Measurements from ENCODE around the gene FAM167B. TPM values are rescaled to one million over a fixed set of nuclear protein-coding genes. Genes with fewer than 3 reads are reported as not detected.
"Not testable (repeated sequence)": the region's sequence is repeated elsewhere in the genome, so short reads cannot be mapped to it uniquely, and the experiment has no call there.

The FAM167B gene
- total RNA-seq, 1 donor from 2014 or later: 1.6 TPM

DNA sequence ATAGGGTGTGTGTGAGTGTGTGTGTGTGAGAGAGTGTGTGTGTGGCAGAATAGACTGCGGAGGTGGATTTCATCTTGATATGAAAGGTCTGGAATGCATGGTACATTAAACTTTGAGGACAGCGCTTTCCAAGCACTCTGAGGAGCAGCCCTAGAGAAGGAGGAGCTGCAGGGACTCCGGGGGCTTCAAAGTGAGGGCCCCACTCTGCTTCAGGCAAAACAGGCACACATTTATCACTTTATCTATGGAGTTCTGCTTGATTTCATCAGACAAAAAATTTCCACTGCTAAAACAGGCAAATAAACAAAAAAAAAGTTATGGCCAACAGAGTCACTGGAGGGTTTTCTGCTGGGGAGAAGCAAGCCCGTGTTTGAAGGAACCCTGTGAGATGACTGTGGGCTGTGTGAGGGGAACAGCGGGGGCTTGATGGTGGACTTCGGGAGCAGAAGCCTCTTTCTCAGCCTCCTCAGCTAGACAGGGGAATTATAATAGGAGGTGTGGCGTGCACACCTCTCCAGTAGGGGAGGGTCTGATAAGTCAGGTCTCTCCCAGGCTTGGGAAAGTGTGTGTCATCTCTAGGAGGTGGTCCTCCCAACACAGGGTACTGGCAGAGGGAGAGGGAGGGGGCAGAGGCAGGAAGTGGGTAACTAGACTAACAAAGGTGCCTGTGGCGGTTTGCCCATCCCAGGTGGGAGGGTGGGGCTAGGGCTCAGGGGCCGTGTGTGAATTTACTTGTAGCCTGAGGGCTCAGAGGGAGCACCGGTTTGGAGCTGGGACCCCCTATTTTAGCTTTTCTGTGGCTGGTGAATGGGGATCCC, 26.6 kb downstream of the FAM167B start:
- peaks cover 43 to 59% (median 49%) of the 10 kb centered on the region in 3 donors for H3K27me3 ChIP-seq (ENCODE audit: control insufficient read depth in 3 of 3, insufficient read depth in 3 of 3, low read length in 3 of 3)
- no peaks in the 10 kb centered on the region for H3K36me3 ChIP-seq (ENCODE audit: control insufficient read depth in 3 of 3, insufficient read depth in 3 of 3, low read length in 3 of 3)
- H3K9me3 ChIP-seq (ENCODE audit: control insufficient read depth in 3 of 3, low read length in 3 of 3): no peaks in the 10 kb centered on the region
- H3K9ac ChIP-seq (ENCODE audit: low read depth in 1 of 3, low read length in 3 of 3): no peak overlapping the region
- H3K4me1 ChIP-seq (ENCODE audit: control insufficient read depth in 3 of 3, insufficient read depth in 3 of 3, low read length in 3 of 3): no peaks in the 10 kb centered on the region
- H3K27ac ChIP-seq (ENCODE audit: low read depth, low read length): no peak overlapping the region
- H3K4me3 ChIP-seq (ENCODE audit: low read length in 3 of 3): no peak overlapping the region

DNA sequence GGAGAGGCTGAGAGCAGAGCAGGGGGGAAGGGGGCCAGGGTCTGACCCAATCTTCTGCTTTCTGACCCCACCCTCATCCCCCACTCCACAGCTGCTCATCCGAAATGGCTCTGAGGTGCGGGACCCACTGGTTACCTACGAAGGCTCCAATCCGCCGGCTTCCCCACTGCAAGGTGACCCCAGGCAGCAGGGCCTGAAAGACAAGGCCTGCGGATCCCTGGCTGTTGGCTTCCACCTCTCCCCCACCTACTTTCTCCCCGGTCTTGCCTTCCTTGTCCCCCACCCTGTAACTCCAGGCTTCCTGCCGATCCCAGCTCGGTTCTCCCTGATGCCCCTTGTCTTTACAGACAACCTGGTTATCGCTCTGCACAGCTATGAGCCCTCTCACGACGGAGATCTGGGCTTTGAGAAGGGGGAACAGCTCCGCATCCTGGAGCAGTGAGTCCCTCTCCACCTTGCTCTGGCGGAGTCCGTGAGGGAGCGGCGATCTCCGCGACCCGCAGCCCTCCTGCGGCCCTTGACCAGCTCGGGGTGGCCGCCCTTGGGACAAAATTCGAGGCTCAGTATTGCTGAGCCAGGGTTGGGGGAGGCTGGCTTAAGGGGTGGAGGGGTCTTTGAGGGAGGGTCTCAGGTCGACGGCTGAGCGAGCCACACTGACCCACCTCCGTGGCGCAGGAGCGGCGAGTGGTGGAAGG, 27.8 kb downstream of the FAM167B start:
- no peak overlapping the region for H3K4me3 ChIP-seq (ENCODE audit: low read length in 3 of 3)
- H3K9ac ChIP-seq (ENCODE audit: low read depth in 1 of 3, low read length in 3 of 3): no peak overlapping the region
- peaks cover 45 to 59% (median 49%) of the 10 kb centered on the region in 3 donors for H3K27me3 ChIP-seq (ENCODE audit: control insufficient read depth in 3 of 3, insufficient read depth in 3 of 3, low read length in 3 of 3)
- H3K9me3 ChIP-seq (ENCODE audit: control insufficient read depth in 3 of 3, low read length in 3 of 3): no peaks in the 10 kb centered on the region
- no peaks in the 10 kb centered on the region for H3K36me3 ChIP-seq (ENCODE audit: control insufficient read depth in 3 of 3, insufficient read depth in 3 of 3, low read length in 3 of 3)
- no peaks in the 10 kb centered on the region for H3K4me1 ChIP-seq (ENCODE audit: control insufficient read depth in 3 of 3, insufficient read depth in 3 of 3, low read length in 3 of 3)
- no peak overlapping the region for H3K27ac ChIP-seq (ENCODE audit: low read depth, low read length)

DNA sequence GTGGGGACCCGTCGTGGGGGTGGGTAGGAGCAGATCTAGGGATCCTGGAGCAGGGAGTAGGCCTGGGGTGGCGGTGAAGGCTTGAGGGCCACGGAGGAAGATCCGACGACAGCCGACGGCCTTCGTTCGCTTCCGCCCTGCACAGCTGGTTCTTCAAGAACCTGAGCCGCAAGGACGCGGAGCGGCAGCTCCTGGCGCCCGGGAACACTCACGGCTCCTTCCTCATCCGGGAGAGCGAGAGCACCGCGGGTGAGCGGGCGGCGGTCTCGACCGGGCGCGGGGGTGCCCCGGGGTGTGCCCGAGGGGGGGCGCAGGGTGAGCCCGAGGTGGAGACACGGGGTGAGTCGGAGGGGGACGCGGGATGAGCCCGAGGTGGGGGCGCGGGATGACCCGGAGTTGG, 28.4 kb downstream of the FAM167B start:
- Histone ChIP-seq H3K9ac (ENCODE audit: low read depth in 1 of 3, low read length in 3 of 3) (no peak overlapping the region), H3K4me1 (ENCODE audit: control insufficient read depth in 3 of 3, insufficient read depth in 3 of 3, low read length in 3 of 3) (no peaks in the 10 kb centered on the region), H3K9me3 (ENCODE audit: control insufficient read depth in 3 of 3, low read length in 3 of 3) (no peaks in the 10 kb centered on the region), H3K36me3 (ENCODE audit: control insufficient read depth in 3 of 3, insufficient read depth in 3 of 3, low read length in 3 of 3) (no peaks in the 10 kb centered on the region), H3K27ac (ENCODE audit: low read depth, low read length) (no peak overlapping the region), H3K4me3 (ENCODE audit: low read length in 3 of 3) (no peak overlapping the region), H3K27me3 (ENCODE audit: control insufficient read depth in 3 of 3, insufficient read depth in 3 of 3, low read length in 3 of 3) (peaks cover 47 to 59% (median 49%) of the 10 kb centered on the region in 3 donors)

DNA sequence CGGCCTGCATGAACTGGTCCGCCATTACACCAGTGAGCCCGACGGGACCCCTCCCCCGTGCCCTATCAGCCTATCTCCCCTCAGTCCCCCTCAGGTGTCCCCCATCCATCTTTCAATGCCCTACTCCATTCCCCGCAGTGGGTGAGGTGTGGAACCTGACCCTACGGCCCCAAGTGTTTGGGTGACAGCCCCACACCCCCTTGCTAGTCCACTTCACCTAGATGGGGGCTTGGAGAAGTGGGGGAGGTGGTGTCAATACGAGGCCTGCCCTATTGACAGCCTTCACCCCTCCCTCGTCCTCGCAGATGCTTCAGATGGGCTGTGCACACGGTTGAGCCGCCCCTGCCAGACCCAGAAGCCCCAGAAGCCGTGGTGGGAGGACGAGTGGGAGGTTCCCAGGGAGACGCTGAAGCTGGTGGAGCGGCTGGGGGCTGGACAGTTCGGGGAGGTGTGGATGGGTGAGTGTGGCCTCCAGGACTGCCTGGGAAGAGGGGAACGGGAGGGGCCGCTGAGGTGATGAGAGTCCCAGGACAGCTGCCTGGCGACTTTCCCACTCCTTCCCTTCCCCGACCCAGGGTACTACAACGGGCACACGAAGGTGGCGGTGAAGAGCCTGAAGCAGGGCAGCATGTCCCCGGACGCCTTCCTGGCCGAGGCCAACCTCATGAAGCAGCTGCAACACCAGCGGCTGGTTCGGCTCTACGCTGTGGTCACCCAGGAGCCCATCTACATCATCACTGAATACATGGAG, 29.2 kb downstream of the FAM167B start:
- Histone ChIP-seq H3K9ac (ENCODE audit: low read depth in 1 of 3, low read length in 3 of 3) (no peak overlapping the region), H3K27me3 (ENCODE audit: control insufficient read depth in 3 of 3, insufficient read depth in 3 of 3, low read length in 3 of 3) (peaks cover 47 to 57% (median 49%) of the 10 kb centered on the region in 3 donors), H3K9me3 (ENCODE audit: control insufficient read depth in 3 of 3, low read length in 3 of 3) (no peaks in the 10 kb centered on the region), H3K36me3 (ENCODE audit: control insufficient read depth in 3 of 3, insufficient read depth in 3 of 3, low read length in 3 of 3) (no peaks in the 10 kb centered on the region), H3K27ac (ENCODE audit: low read depth, low read length) (no peak overlapping the region), H3K4me1 (ENCODE audit: control insufficient read depth in 3 of 3, insufficient read depth in 3 of 3, low read length in 3 of 3) (no peaks in the 10 kb centered on the region), H3K4me3 (ENCODE audit: low read length in 3 of 3) (no peak overlapping the region)

DNA sequence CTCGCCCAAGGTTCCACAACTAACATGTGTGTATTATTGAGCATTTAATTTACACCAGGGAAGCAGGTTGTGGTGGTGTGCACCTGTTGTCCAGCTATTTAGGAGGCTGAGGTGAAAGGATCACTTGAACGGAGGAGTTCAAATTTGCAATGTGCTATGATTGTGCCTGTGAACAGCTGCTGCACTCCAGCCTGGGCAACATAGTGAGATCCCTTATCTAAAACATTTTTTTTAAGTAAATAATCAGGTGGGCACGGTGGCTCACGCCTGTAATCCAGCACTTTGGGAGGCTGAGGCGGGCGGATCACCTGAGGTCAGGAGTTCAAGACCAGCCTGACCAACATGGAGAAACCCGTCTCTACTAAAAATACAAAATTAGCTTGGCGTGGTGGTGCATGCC, 37.8 kb downstream of the FAM167B start:
- not testable (repeated sequence) for H3K4me3 ChIP-seq (ENCODE audit: low read length in 3 of 3)

DNA sequence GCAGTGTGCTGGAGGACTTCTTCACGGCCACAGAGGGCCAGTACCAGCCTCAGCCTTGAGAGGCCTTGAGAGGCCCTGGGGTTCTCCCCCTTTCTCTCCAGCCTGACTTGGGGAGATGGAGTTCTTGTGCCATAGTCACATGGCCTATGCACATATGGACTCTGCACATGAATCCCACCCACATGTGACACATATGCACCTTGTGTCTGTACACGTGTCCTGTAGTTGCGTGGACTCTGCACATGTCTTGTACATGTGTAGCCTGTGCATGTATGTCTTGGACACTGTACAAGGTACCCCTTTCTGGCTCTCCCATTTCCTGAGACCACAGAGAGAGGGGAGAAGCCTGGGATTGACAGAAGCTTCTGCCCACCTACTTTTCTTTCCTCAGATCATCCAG, 38.6 kb downstream of the FAM167B start:
- H3K4me3 ChIP-seq (ENCODE audit: low read length in 3 of 3): no peak overlapping the region
- no peak overlapping the region for H3K9ac ChIP-seq (ENCODE audit: low read depth in 1 of 3, low read length in 3 of 3)
- no peaks in the 10 kb centered on the region for H3K27me3 ChIP-seq (ENCODE audit: control insufficient read depth in 3 of 3, insufficient read depth in 3 of 3, low read length in 3 of 3)
- no peaks in the 10 kb centered on the region for H3K36me3 ChIP-seq (ENCODE audit: control insufficient read depth in 3 of 3, insufficient read depth in 3 of 3, low read length in 3 of 3)
- no peak overlapping the region for H3K27ac ChIP-seq (ENCODE audit: low read depth, low read length)
- H3K4me1 ChIP-seq (ENCODE audit: control insufficient read depth in 3 of 3, insufficient read depth in 3 of 3, low read length in 3 of 3): no peaks in the 10 kb centered on the region
- no peaks in the 10 kb centered on the region for H3K9me3 ChIP-seq (ENCODE audit: control insufficient read depth in 3 of 3, low read length in 3 of 3)

More for the DNA sequence above, 37.8 kb downstream of the FAM167B start:
- H3K4me1 ChIP-seq (ENCODE audit: control insufficient read depth in 3 of 3, insufficient read depth in 3 of 3, low read length in 3 of 3); H3K9ac ChIP-seq (ENCODE audit: low read depth in 1 of 3, low read length in 3 of 3); H3K36me3 ChIP-seq (ENCODE audit: control insufficient read depth in 3 of 3, insufficient read depth in 3 of 3, low read length in 3 of 3); H3K27ac ChIP-seq (ENCODE audit: low read depth, low read length); H3K27me3 ChIP-seq (ENCODE audit: control insufficient read depth in 3 of 3, insufficient read depth in 3 of 3, low read length in 3 of 3); H3K9me3 ChIP-seq (ENCODE audit: control insufficient read depth in 3 of 3, low read length in 3 of 3): not testable (repeated sequence)

- Histone ChIP-seq H3K4me1 (ENCODE audit: control insufficient read depth in 3 of 3, insufficient read depth in 3 of 3, low read length in 3 of 3) (peaks cover 0 to 3% (median 3%) of the 10 kb centered on the region in 3 donors), H3K27me3 (ENCODE audit: control insufficient read depth in 3 of 3, insufficient read depth in 3 of 3, low read length in 3 of 3) (no peaks in the 10 kb centered on the region), H3K4me3 (ENCODE audit: low read length in 3 of 3) (no peak overlapping the region), H3K27ac (ENCODE audit: low read depth, low read length) (no peak overlapping the region), H3K9ac (ENCODE audit: low read depth in 1 of 3, low read length in 3 of 3) (no peak overlapping the region), H3K36me3 (ENCODE audit: control insufficient read depth in 3 of 3, insufficient read depth in 3 of 3, low read length in 3 of 3) (no peaks in the 10 kb centered on the region), H3K9me3 (ENCODE audit: control insufficient read depth in 3 of 3, low read length in 3 of 3) (no peaks in the 10 kb centered on the region)
These were observed 39.7 kb downstream of the FAM167B start for GRCh38 chr1:32286763-32287162.

DNA sequence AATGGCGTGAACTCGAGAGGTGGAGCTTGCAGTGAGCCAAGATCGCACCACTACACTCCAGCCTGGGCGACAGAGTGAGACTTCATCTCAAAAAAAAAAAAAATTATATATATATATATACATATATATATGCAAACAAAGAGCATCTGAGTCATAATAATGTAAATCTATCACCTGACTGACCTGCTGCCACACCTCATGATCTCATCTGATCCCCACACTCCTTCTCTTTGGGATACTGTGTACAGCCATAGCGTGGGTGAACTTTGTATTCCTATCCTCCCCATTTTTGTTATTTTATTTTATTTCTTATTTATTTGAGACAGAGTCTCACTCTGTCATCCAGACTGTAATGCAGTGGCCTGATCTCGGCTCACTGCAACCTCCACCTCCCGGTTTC, 42.2 kb downstream of the FAM167B start:
- no peaks in the 10 kb centered on the region for H3K9me3 ChIP-seq (ENCODE audit: control insufficient read depth in 3 of 3, low read length in 3 of 3)

DNA sequence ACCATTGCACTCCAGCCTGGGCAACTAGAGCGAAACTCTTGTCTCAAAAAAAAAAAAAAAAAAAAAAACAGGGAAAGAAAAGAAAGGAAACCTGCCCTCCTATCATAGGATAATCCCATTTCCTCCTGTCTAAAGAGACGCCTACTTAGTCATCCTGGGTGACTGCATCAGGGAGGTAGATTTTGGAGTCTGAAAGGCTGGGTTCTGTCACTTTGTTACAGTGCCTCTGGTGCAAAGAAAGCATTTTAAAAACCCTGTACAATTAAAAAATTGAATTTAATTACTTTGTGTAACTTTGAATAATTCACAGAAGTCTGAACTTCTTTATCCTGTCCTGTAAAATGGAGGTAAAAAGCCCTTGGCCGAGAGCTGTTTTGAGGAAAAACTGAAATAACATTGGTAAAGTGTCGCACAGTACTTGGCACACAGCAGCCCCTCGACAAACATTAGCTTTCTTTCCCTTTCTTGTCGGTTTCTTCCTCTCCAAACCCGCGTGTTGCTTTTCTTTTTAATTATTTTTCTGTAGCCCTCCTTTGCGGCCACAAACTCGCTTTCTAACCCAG, 44.2 kb downstream of the FAM167B start:
- H3K9me3 ChIP-seq (ENCODE audit: control insufficient read depth in 3 of 3, low read length in 3 of 3): no peaks in the 10 kb centered on the region
- peak overlapping the region; percentile 69 for H3K27ac ChIP-seq (ENCODE audit: low read depth, low read length)
- peaks cover 3 to 12% (median 7%) of the 10 kb centered on the region in 3 donors for H3K4me1 ChIP-seq (ENCODE audit: control insufficient read depth in 3 of 3, insufficient read depth in 3 of 3, low read length in 3 of 3)
- H3K4me3 ChIP-seq (ENCODE audit: low read length in 3 of 3): peak overlapping the region; percentile 73 to 91 (median 80)
- H3K9ac ChIP-seq (ENCODE audit: low read depth in 1 of 3, low read length in 3 of 3): peak overlapping the region; percentile 73 to 87 (median 82)
- H3K27me3 ChIP-seq (ENCODE audit: control insufficient read depth in 3 of 3, insufficient read depth in 3 of 3, low read length in 3 of 3): no peaks in the 10 kb centered on the region
- no peaks in the 10 kb centered on the region for H3K36me3 ChIP-seq (ENCODE audit: control insufficient read depth in 3 of 3, insufficient read depth in 3 of 3, low read length in 3 of 3)

More for the DNA sequence above, 42.2 kb downstream of the FAM167B start:
- Histone ChIP-seq H3K4me1 (ENCODE audit: control insufficient read depth in 3 of 3, insufficient read depth in 3 of 3, low read length in 3 of 3) (peaks cover 3 to 12% (median 7%) of the 10 kb centered on the region in 3 donors), H3K27ac (ENCODE audit: low read depth, low read length) (no peak overlapping the region), H3K36me3 (ENCODE audit: control insufficient read depth in 3 of 3, insufficient read depth in 3 of 3, low read length in 3 of 3) (no peaks in the 10 kb centered on the region), H3K27me3 (ENCODE audit: control insufficient read depth in 3 of 3, insufficient read depth in 3 of 3, low read length in 3 of 3) (no peaks in the 10 kb centered on the region), H3K4me3 (ENCODE audit: low read length in 3 of 3) (no peak overlapping the region), H3K9ac (ENCODE audit: low read depth in 1 of 3, low read length in 3 of 3) (no peak overlapping the region)

Data from skeletal muscle tissue (tissue), 4 donors.